ENCODE measurements around the gene CACNB3. TPM values are rescaled to one million over a fixed set of nuclear protein-coding genes. Genes with fewer than 3 reads are reported as not detected.
A peak's percentile ranks its signal among the peaks of the same experiment; 100 is the strongest.

The CACNB3 gene
- total and polyA plus RNA-seq, 2 of the 13 experiments (the other 11 are each of a cell fraction or from before 2014, with no cell fraction given) = 0.29 to 0.54 TPM

GRCh38 chr12:48865281-48866051 lies 47.2 kb downstream of the CACNB3 start, which contains the start of gene RND1 (continued):
- 0 out of 2 replicates have a peak, but pooled peaks have one; percentile 23 for TF ChIP-seq ZNF614 (CRISPR knock-in tag; IDR thresholded peaks at IDR 0.05; ENCODE audit: borderline replicate concordance)
- TF ChIP-seq ZNF343 (CRISPR knock-in tag; IDR thresholded peaks at IDR 0.05) = 0 out of 2 replicates have a peak, but pooled peaks have one; percentile 69
- TF ChIP-seq SMAD1 (CRISPR knock-in tag; IDR thresholded peaks at IDR 0.05; ENCODE audit: borderline replicate concordance, low read depth) = no peak
- TF ChIP-seq NFKB2 (CRISPR knock-in tag; IDR thresholded peaks at IDR 0.05; ENCODE audit: borderline replicate concordance) = 0 out of 2 replicates have a peak, but pooled peaks have one; percentile 65
- TF ChIP-seq ZBTB3 (CRISPR knock-in tag; IDR thresholded peaks at IDR 0.05; ENCODE audit: borderline replicate concordance, low read depth) = no peak
- TF ChIP-seq PITX1 (CRISPR knock-in tag; IDR thresholded peaks at IDR 0.05) = no peak
- TF ChIP-seq ZNF263 (CRISPR knock-in tag; IDR thresholded peaks at IDR 0.05) = peak; percentile 40; the same call in 1 of the 2 replicates
- TF ChIP-seq PHF21A (CRISPR knock-in tag; IDR thresholded peaks at IDR 0.05) = peak; percentile 59
- no peak for TF ChIP-seq ZNF549 (CRISPR knock-in tag; IDR thresholded peaks at IDR 0.05)
- TF ChIP-seq MED13 (CRISPR knock-in tag; IDR thresholded peaks at IDR 0.05) = no peak
- TF ChIP-seq ZSCAN31 (CRISPR knock-in tag; IDR thresholded peaks at IDR 0.05; ENCODE audit: low read depth) = 0 out of 2 replicates have a peak, but pooled peaks have one; percentile 44
- TF ChIP-seq SP1 (IDR thresholded peaks at IDR 0.05) = no peak
- peak; percentile 29; the same call in 1 of the 2 replicates for TF ChIP-seq SP1 (CRISPR knock-in tag; IDR thresholded peaks at IDR 0.05)
- TF ChIP-seq ATRX (CRISPR knock-in tag; IDR thresholded peaks at IDR 0.05; ENCODE audit: borderline replicate concordance) = no peak
- no peak for TF ChIP-seq CREBL2 (CRISPR knock-in tag; IDR thresholded peaks at IDR 0.05; ENCODE audit: borderline replicate concordance)
